Measurements from ENCODE around the gene PPIA.

PPIA gene

GRCh38 chr7:44762726-44763522 is 33.6 kb upstream of the PPIA start:
- DNase-seq (no peak), ATAC-seq (ENCODE audit: insufficient read depth, low read depth) (no peak)
- Histone ChIP-seq H3K27ac (ENCODE audit: low read length) (no peak overlapping the region), H2AFZ (ENCODE audit: low read depth, low read length) (no peak overlapping the region), H3K9me3 (ENCODE audit: insufficient read depth, low read length, severe bottlenecking) (no peaks in the 10 kb centered on the region), H3K79me2 (ENCODE audit: insufficient read depth, low read length) (no peaks in the 10 kb centered on the region), H3K27me3 (ENCODE audit: insufficient read depth, low read length, poor library complexity) (no peaks in the 10 kb centered on the region), H3K9ac (ENCODE audit: low read depth, low read length) (no peak overlapping the region), H3K4me1 (ENCODE audit: insufficient read depth, low read length) (no peaks in the 10 kb centered on the region), H3K4me3 (ENCODE audit: low read depth in 1 of 2, low read length in 2 of 2) (no peak overlapping the region), H4K20me1 (ENCODE audit: insufficient read depth, low read length) (peaks cover 4% of the 10 kb centered on the region), H3K36me3 (ENCODE audit: insufficient read depth, low read length) (peaks cover 91% of the 10 kb centered on the region), H3K4me2 (ENCODE audit: insufficient read depth, low read length) (no peak overlapping the region)
- TF ChIP-seq CTCF (IDR thresholded peaks at IDR 0.05; ENCODE audit: borderline replicate concordance, extremely low read depth, low read length, poor library complexity, severe bottlenecking) (no peak), EZH2 (IDR thresholded peaks at IDR 0.05; ENCODE audit: borderline replicate concordance, low read depth, low read length, severe bottlenecking) (no peak)

DNA sequence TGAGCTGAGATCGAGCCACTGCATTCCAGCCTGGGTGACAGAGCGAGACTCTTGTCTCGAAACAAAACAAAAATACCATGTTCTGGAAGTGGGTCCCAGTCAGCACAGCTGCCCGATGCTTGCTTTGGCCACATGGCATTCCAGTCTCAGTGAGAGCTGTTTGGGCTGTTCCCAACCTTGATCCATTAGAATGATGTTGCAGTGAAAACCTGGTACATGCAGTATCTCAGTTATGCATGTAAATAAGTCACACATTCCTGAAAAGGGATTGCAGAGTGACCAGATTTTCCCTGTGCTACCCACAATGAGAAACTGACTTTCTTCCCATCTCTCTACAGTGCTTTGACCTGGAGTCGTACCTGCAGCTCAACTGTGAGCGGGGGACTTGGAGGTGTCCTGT is 32.4 kb upstream of the PPIA start:
- ATAC-seq (ENCODE audit: insufficient read depth, low read depth): no peak
- no peak overlapping the region for H3K27ac ChIP-seq (ENCODE audit: low read length)
- H3K9ac ChIP-seq (ENCODE audit: low read depth, low read length): no peak overlapping the region
- H3K79me2 ChIP-seq (ENCODE audit: insufficient read depth, low read length): no peaks in the 10 kb centered on the region
- H3K4me1 ChIP-seq (ENCODE audit: insufficient read depth, low read length): no peaks in the 10 kb centered on the region
- no peak overlapping the region for H2AFZ ChIP-seq (ENCODE audit: low read depth, low read length)
- no peaks in the 10 kb centered on the region for H3K9me3 ChIP-seq (ENCODE audit: insufficient read depth, low read length, severe bottlenecking)
- TF ChIP-seq EZH2 (IDR thresholded peaks at IDR 0.05; ENCODE audit: borderline replicate concordance, low read depth, low read length, severe bottlenecking) (no peak), CTCF (IDR thresholded peaks at IDR 0.05; ENCODE audit: borderline replicate concordance, extremely low read depth, low read length, poor library complexity, severe bottlenecking) (no peak)
- no peak overlapping the region for H3K4me3 ChIP-seq (ENCODE audit: low read depth in 1 of 2, low read length in 2 of 2)
- H3K36me3 ChIP-seq (ENCODE audit: insufficient read depth, low read length): peaks cover 89% of the 10 kb centered on the region
- peaks cover 2% of the 10 kb centered on the region; the same call in 1 of the 2 replicates for H4K20me1 ChIP-seq (ENCODE audit: insufficient read depth, low read length)
- H3K4me2 ChIP-seq (ENCODE audit: insufficient read depth, low read length): no peak overlapping the region
- no peak for DNase-seq
- H3K27me3 ChIP-seq (ENCODE audit: insufficient read depth, low read length, poor library complexity): no peaks in the 10 kb centered on the region

DNA sequence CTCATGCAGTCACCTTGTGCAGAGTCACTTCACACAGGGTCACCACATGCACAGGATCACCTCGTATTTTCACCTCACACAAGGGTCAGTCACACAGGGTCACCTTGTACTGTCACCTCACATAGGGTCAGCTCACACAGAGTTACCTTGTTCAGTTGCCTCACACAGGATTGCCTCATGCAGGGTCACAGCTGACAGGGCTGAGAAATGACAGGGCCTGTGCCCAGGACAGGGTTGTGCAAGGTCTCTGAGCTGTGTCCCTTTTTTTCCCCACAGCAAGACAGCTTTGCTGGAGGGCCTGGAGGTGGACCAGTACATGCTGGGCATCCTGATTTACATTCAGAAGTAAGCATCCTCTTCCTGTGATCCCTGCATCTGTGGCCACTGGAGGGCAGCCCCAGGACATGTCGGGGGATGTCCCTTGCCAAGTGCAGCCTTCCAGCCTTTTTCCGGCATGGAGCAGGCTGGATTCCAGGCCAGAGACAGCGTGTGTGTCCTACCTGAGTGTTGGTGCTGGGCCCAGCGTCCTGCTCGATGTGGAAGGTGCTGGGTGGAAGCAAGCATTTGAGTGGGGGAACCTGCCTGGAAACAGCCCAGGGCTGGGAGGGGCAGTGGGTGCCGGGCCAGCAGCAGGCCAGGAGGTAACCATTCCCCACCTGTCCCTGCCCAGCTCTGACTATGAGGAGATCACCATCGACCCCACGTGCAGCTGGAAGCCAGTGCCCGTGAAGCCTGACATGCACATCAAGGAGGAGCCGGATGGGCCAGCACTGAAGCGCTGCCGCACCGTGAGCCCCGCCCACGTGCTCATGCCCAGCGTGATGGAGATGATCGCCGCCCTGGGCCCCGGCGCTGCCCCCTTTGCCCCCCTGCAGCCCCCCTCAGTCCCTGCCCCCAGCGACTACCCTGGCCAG is 31.6 kb upstream of the PPIA start:
- Histone ChIP-seq H3K36me3 (ENCODE audit: insufficient read depth, low read length) (peaks cover 81% of the 10 kb centered on the region), H3K4me3 (ENCODE audit: low read depth in 1 of 2, low read length in 2 of 2) (no peak overlapping the region), H4K20me1 (ENCODE audit: insufficient read depth, low read length) (peaks cover 2% of the 10 kb centered on the region; the same call in 1 of the 2 replicates), H3K79me2 (ENCODE audit: insufficient read depth, low read length) (no peaks in the 10 kb centered on the region), H2AFZ (ENCODE audit: low read depth, low read length) (no peak overlapping the region), H3K27ac (ENCODE audit: low read length) (no peak overlapping the region), H3K4me1 (ENCODE audit: insufficient read depth, low read length) (no peaks in the 10 kb centered on the region), H3K4me2 (ENCODE audit: insufficient read depth, low read length) (no peak overlapping the region), H3K9ac (ENCODE audit: low read depth, low read length) (no peak overlapping the region), H3K27me3 (ENCODE audit: insufficient read depth, low read length, poor library complexity) (no peaks in the 10 kb centered on the region), H3K9me3 (ENCODE audit: insufficient read depth, low read length, severe bottlenecking) (no peaks in the 10 kb centered on the region)
- TF ChIP-seq CTCF (IDR thresholded peaks at IDR 0.05; ENCODE audit: borderline replicate concordance, extremely low read depth, low read length, poor library complexity, severe bottlenecking): no peak
- TF ChIP-seq EZH2 (IDR thresholded peaks at IDR 0.05; ENCODE audit: borderline replicate concordance, low read depth, low read length, severe bottlenecking): no peak
- DNase-seq (no peak), ATAC-seq (ENCODE audit: insufficient read depth, low read depth) (no peak)
